Aorta (tissue), 5 donors: ENCODE data around the gene SPRY2. TPM values are rescaled to one million over a fixed set of nuclear protein-coding genes. Genes with fewer than 3 reads are reported as not detected.
"Not testable (repeated sequence)": the region's sequence is repeated elsewhere in the genome, so short reads cannot be mapped to it uniquely, and the experiment has no call there.

Experiments
- ATAC-seq: fragments of 200-7000 bp; cut with Tn5 transposase; one replicate; pipeline ENCODE4 v1.9.1; 2022; ENCODE audit warnings: moderate library complexity; ENCODE audit not compliant: low FRiP score
- DNase-seq, 2 donors: peaks; one replicate each; pipeline ENCODE4 v3.0.0-alpha.2; 2020
- H3K27ac ChIP-seq, 2 donors: one replicate each; pipeline ENCODE4 v1.5.1; 2013; ENCODE audit warnings: low read length in 2 of 2, mild to moderate bottlenecking in 2 of 2, moderate library complexity in 2 of 2, control low read depth in 1 of 2, inconsistent platforms in 1 of 2, low read depth in 1 of 2
- H3K27me3 ChIP-seq, 2 donors: one replicate each; pipeline ENCODE4 v1.6.1; 2013; ENCODE audit warnings: control low read depth in 1 of 2, low read length in 1 of 2, mild to moderate bottlenecking in 1 of 2, moderate library complexity in 1 of 2; ENCODE audit not compliant: insufficient read depth in 2 of 2, control insufficient read depth in 1 of 2
- H3K36me3 ChIP-seq, 2 donors: one replicate each; pipeline ENCODE4 v1.6.1; 2013; ENCODE audit warnings: control low read depth in 1 of 2, low read length in 1 of 2, mild to moderate bottlenecking in 1 of 2; ENCODE audit not compliant: insufficient read depth in 2 of 2, control insufficient read depth in 1 of 2
- H3K4me1 ChIP-seq, 2 donors: one replicate each; pipeline ENCODE4 v1.6.1; 2013; ENCODE audit warnings: low read length in 2 of 2, control low read depth in 1 of 2, mild to moderate bottlenecking in 1 of 2, moderate library complexity in 1 of 2; ENCODE audit not compliant: insufficient read depth in 2 of 2, control insufficient read depth in 1 of 2
- H3K4me3 ChIP-seq, 2 donors: one replicate each; pipeline ENCODE4 v1.5.1; 2013; ENCODE audit warnings: low read length in 2 of 2, control low read depth in 1 of 2, mild to moderate bottlenecking in 1 of 2
- H3K9me3 ChIP-seq: one replicate; pipeline ENCODE4 v1.6.1; 2013; ENCODE audit warnings: mild to moderate bottlenecking, low read length; ENCODE audit not compliant: control insufficient read depth
- WGBS, 2 donors: extraction: QIAGEN DNeasy Blood & Tissue Kit; methylation state at CpG; one replicate each; pipeline ENCODE4 v1.1.7; 2013; 5-methylcytosine and 5-hydroxymethylcytosine counted together
- intact Hi-C, 2 donors: fragments of 100-400 bp; cut with DNase I; formaldehyde crosslinking; loops; one replicate each; pipeline versions ENCODE4 v1.14.2 to v1.15.0; 2022
- polyA plus RNA-seq, 2 donors: library from polyadenylated mRNA; stranded (reverse); fragments of 200-250 nt; gene quantifications; one replicate each; pipeline ENCODE4 v1.2.3, GENCODE V29; 2013
- total RNA-seq, 2 donors: library from RNA; stranded (reverse); fragmentation: NEBNext Ultra II Directional; extraction: Animal tissue kit (Norgen Biotek cat#: 25700); gene quantifications; one replicate each; pipeline ENCODE4 v1.2.1, GENCODE V29; 2021
- donor health status: healthy with polysubstance abuse.
- donor health status: Bipolar disorder and iron deficiency.
- donor health status: DM: no; HTN: no; CAD: no.
- donor health status: DM: no; HTN: no; CAD: no.
- donor health status: DM: yes; HTN: yes; CAD: no.

Gene SPRY2
- total and polyA plus RNA-seq, 4 donors = 20.0 to 48.9 (median 42.2) TPM

DNA sequence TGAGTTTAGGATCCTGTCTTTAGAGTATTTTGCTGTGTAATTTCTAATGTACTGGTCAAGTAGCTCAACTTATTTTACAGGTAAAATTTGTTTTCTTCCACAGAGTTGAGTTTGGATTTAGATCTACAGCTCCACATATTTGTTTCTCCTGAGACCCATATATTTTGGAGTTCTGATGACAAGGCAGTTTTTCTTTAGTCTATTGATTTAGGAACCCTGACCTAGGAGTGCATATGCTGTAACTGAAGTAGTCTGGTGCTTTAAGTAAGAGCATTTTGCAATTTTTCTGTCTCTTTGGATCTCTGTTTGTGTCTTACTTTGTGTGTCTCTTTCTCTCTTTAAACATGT lies 19.5 kb upstream of the SPRY2 start:
- no peak for ATAC-seq

GRCh38 chr13:80359778-80360452 lies 19.0 kb upstream of the SPRY2 start:
- DNase-seq (no peak), ATAC-seq (no peak)
- H3K4me1 ChIP-seq = no peaks in the 10 kb centered on the region
- no peak overlapping the region for H3K4me3 ChIP-seq
- no peak overlapping the region for H3K27ac ChIP-seq
- no peaks in the 10 kb centered on the region for H3K9me3 ChIP-seq
- H3K27me3 ChIP-seq = no peaks in the 10 kb centered on the region
- H3K36me3 ChIP-seq = no peaks in the 10 kb centered on the region
- intact Hi-C loops = loop anchor here (5.0 to 10.0 kb wide), 3 partner anchors 583 to 725 kb away; no protein-coding TSS in a partner anchor
- 27 to 31% methylated on average over 6 of the region's 6 CpGs for whole genome bisulfite sequencing, 2 donors

More for the DNA sequence above, 19.5 kb upstream of the SPRY2 start:
- Histone ChIP-seq H3K36me3 (no peaks in the 10 kb centered on the region), H3K9me3 (no peaks in the 10 kb centered on the region), H3K27me3 (no peaks in the 10 kb centered on the region), H3K4me1 (no peaks in the 10 kb centered on the region), H3K27ac (no peak overlapping the region), H3K4me3 (no peak overlapping the region)
- DNase-seq = no peak
- intact Hi-C loops = loop anchor here (5.0 to 10.0 kb wide), 3 partner anchors 583 to 726 kb away; no protein-coding TSS in a partner anchor

DNA sequence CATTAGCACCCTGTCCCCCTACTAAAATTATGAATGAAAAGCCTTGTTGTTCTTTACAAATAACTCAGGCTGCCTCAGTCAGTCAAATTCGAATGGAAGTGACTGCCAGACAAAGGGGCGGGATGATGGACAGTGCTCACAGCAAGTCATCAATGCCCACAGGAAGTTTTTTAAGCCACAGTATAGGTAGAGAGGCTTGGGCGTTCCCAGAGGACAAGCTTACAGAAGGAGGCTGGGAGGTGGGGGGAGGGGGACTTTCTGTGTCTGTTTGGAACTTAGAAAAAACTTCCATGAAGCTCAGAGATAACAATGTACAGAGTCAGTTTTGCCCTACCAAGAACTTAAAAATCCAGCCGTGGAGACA lies 18.5 kb upstream of the SPRY2 start:
- intact Hi-C loops = no loop called here
- WGBS, 2 donors = 84 to 91% methylated on average over 4 of the region's 4 CpGs
- Histone ChIP-seq H3K27ac (no peak overlapping the region), H3K4me1 (no peaks in the 10 kb centered on the region), H3K4me3 (no peak overlapping the region), H3K36me3 (no peaks in the 10 kb centered on the region), H3K9me3 (no peaks in the 10 kb centered on the region), H3K27me3 (no peaks in the 10 kb centered on the region)
- DNase-seq = no peak
- ATAC-seq = no peak

GRCh38 chr13:80355496-80356094 lies 14.7 kb upstream of the SPRY2 start:
- intact Hi-C loops, ATAC-seq, DNase-seq, H3K27ac ChIP-seq, H3K4me1 ChIP-seq, H3K27me3 ChIP-seq, H3K9me3 ChIP-seq, H3K36me3 ChIP-seq, H3K4me3 ChIP-seq: not testable (repeated sequence)
- 95 to 98% methylated on average over 28 to 32 of the region's 32 CpGs for WGBS, 2 donors

- intact Hi-C loops = no loop called here
- H3K27me3 ChIP-seq = no peaks in the 10 kb centered on the region
- DNase-seq (no peak), ATAC-seq (no peak)
- H3K27ac ChIP-seq = no peak overlapping the region
- H3K4me1 ChIP-seq = no peaks in the 10 kb centered on the region
- H3K4me3 ChIP-seq = no peak overlapping the region
- H3K36me3 ChIP-seq = no peaks in the 10 kb centered on the region
- 91 to 92% methylated on average over 6 of the region's 6 CpGs for WGBS, 2 donors
- H3K9me3 ChIP-seq = no peaks in the 10 kb centered on the region
These were observed 7.8 kb upstream of the SPRY2 start for GRCh38 chr13:80348750-80349149.

- Histone ChIP-seq H3K27me3 (no peaks in the 10 kb centered on the region), H3K9me3 (no peaks in the 10 kb centered on the region), H3K36me3 (no peaks in the 10 kb centered on the region), H3K4me3 (no peak overlapping the region), H3K4me1 (no peaks in the 10 kb centered on the region), H3K27ac (no peak overlapping the region)
- ATAC-seq = no peak
- intact Hi-C loops = no loop called here
- DNase-seq = no peak
These were observed 7.4 kb upstream of the SPRY2 start for GRCh38 chr13:80348314-80348713.

DNA sequence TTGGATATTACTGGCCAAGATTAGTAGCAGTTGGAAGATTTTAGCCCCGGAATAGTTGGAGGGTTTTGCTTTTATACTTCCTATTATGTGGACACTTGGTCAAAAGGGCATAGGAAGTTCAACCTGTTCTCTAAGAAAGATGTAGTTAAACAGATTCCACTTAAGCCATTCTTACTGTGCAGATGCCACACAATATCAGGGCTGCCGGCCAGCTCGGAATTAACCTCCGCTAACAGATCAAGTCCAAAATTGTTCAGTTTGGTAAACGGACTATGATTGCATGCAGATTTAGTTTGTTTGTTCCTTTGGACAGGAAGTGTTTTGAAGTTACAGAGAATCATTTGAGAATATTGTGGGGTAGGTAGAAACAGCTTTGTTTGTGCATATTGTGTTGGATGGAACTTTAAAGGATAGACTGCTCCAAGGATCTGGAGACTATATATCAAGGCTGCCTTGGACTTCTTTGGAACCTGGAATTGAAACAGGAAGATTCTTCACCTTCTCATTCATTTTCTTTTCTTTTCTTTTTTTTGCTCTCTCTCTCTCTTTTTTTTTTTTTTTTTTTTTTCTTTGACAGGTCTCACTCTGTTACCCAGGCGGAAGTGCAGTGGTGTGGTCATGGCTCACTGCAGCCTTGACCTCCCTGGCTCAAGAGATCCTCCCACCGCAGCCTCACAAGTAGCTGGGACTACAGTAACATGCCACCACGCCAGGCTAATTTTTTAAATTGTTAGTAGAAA lies 5.0 kb upstream of the SPRY2 start:
- H3K4me1 ChIP-seq = no peaks in the 10 kb centered on the region
- no peak overlapping the region for H3K27ac ChIP-seq
- H3K4me3 ChIP-seq = no peak overlapping the region
- 94 to 95% methylated on average over 8 of the region's 8 CpGs for WGBS, 2 donors
- ATAC-seq = no peak
- no peak for DNase-seq
- H3K9me3 ChIP-seq = no peaks in the 10 kb centered on the region
- no peaks in the 10 kb centered on the region for H3K36me3 ChIP-seq
- intact Hi-C loops = no loop called here
- no peaks in the 10 kb centered on the region for H3K27me3 ChIP-seq

- 96 to 98% methylated on average over 11 of the region's 11 CpGs for WGBS, 2 donors
- H3K27me3 ChIP-seq, H3K36me3 ChIP-seq, ATAC-seq, H3K4me3 ChIP-seq, H3K4me1 ChIP-seq, H3K9me3 ChIP-seq, DNase-seq, H3K27ac ChIP-seq: not testable (repeated sequence)
- intact Hi-C loops = loop anchor here in 1 of 2 donors (5.0 kb wide), 3 partner anchors 297 to 567 kb away; no protein-coding TSS in a partner anchor
These were observed 3.1 kb upstream of the SPRY2 start for GRCh38 chr13:80344032-80344431.
